ENCODE results near the gene OR56A5.
"Not testable (repeated sequence)": the region's sequence is repeated elsewhere in the genome, so short reads cannot be mapped to it uniquely, and the experiment has no call there.

Gene OR56A5, protein sequence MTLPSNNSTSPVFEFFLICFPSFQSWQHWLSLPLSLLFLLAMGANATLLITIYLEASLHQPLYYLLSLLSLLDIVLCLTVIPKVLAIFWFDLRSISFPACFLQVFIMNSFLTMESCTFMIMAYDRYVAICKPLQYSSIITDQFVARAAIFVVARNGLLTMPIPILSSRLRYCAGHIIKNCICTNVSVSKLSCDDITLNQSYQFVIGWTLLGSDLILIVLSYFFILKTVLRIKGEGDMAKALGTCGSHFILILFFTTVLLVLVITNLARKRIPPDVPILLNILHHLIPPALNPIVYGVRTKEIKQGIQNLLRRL

DNA sequence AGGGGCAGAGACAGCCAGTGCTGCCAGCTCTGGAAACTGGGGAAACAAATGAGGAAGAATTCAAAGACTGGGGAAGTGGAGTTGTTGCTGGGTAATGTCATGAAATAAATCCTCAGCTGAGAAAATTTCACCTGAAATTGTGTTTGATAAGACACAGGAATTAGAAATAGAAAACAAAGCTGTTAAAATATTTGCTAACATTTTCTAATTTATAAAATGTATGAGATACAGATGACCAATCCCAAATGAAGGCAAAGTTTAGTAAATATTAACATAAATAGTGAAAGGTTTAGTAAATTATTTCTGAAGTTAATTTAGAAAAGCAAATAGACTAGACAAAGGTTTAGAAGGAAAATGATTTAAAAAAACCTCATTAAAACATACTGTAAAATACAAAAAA is at the start of gene OR56A5:
OR56A5 (minus strand) TSS at position 101 of the 400 bp plus-strand sequence; CDS start at position 101, 0 bp downstream.
- no peak for DNase-seq (ENCODE audit: low read depth in 1 of 2, low spot score in 1 of 2)

- DNase-seq (ENCODE audit: low read depth in 1 of 2, low spot score in 1 of 2): no peak
These were observed 44.7 kb upstream of the OR56A5 start for GRCh38 chr11:6013042-6013441.

DNA sequence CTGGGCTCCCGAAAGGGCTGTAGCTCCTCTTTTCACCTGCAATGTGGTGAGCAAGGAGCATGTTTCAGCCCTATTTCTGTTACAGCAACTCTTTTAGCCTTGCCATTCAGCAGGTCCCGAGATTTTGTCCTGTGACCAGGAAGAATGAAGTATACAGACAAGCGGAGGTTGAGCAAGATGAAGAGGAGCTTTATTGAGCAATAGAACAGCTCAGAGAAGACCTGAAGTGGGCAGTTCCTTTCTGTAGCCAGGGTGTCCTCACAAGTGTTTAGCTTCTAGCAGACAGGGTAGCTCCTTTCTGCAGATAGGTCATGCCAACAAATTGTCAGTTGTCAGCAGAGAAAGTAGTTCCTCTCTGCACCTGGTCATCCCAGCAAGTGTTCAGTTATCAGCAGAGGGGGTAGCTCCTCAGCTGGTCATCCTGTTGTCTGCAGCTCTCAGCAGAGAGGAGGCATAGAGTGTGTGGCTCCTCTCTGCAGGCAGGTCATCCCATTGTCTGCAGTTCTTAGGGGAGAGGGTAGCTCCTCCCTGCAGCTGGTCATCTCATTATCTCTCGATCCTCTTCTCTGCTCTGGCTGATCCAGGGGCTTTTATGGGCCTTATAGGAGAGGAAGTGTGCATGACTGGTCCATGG is 43.9 kb upstream of the OR56A5 start:
- no peak for DNase-seq (ENCODE audit: low read depth in 1 of 2, low spot score in 1 of 2)

GRCh38 chr11:6006846-6007245 is 38.6 kb upstream of the OR56A5 start, which contains the start of gene OR56A4:
Gene OR56A4, minus strand, starts transcription at chr11:6006946. Its CDS starts 3,954 bp downstream, at chr11:6002992.
- no peak for DNase-seq (ENCODE audit: low read depth in 1 of 2, low spot score in 1 of 2)

DNA sequence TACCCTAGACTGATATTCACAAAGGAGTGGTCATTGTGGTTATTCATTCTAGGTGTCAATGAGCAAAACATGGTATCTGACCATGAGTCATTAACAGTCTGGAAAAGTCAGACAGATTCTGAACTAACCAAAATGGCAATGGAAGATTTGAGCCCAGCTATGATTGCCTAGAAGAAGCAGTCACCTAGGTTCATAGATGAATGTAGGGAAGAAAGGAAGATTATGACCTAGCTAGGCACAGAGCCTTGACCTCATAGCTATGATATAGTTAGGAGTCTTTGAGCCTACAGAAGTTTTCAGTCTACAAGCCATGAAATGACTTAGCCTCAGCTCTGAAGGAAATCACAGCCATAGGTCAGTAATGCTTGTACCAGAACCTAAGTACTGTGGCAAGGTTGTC is 38.1 kb upstream of the OR56A5 start:
- no peak for DNase-seq (ENCODE audit: low read depth in 1 of 2, low spot score in 1 of 2)

- DNase-seq (ENCODE audit: low read depth in 1 of 2, low spot score in 1 of 2): no peak
These were observed 34.0 kb upstream of the OR56A5 start for GRCh38 chr11:6002202-6002699.

DNA sequence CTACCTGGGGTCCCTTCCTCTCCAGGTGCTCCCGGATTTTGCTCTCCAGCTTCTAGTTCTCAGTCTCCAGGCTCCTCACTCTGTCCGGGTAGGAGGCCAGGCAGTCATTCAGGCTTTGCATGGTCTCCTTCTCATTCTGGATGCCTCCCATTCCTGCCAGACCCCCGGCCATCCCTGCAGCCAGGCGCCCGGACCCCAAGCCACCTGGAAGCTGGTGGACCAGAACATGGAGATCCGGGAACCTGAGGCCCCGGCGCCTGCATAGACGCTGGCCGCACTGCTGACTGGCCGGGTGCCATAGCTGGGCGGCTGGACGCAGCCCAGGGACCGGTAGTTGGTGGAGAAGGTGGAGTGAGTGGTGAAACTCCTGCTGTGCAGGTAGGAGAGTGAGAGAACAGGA is 26.5 kb upstream of the OR56A5 start:
- DNase-seq (ENCODE audit: low read depth in 1 of 2, low spot score in 1 of 2): no peak

DNA sequence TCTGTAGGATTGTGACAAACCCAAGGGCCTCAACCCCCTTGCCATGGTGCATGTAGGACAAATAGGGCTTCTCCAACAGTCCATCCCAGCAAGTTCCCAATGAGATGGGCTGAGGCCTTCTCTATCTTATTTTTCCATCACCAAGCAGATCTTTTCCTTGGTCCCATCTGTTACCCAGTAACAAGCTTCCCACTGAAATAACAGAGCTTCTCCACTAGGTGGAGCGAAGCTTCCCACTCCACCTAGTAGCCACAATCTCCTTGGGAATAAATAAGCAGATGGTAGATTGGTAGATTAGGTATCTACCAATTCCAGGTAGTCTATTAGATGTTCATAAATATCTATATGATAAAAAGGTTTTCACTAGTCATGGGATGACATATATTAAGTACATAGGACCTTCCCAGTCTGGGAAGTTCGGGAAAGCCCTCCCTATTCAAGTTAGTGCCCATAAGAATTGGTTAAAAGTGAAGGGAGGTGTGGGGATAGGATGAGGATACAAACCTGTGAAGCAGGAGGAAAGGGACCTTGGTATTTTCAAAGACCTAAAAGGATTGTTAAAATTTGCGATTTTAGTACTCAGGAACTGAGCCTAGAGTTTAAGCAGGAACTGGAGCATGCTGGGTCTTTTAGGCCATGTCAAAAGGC is 24.4 kb upstream of the OR56A5 start:
- DNase-seq (ENCODE audit: low read depth in 1 of 2, low spot score in 1 of 2): no peak

GRCh38 chr11:5992150-5992549 is 23.9 kb upstream of the OR56A5 start:
- no peak for DNase-seq (ENCODE audit: low read depth in 1 of 2, low spot score in 1 of 2)

- DNase-seq (ENCODE audit: low read depth in 1 of 2, low spot score in 1 of 2): no peak
These were observed 20.9 kb upstream of the OR56A5 start for GRCh38 chr11:5989203-5989602.

- DNase-seq (ENCODE audit: low read depth in 1 of 2, low spot score in 1 of 2): no peak
These were observed 18.6 kb upstream of the OR56A5 start, which contains the start of gene OR52L1 for GRCh38 chr11:5986885-5987284. Gene OR52L1, minus strand, starts transcription at chr11:5986985. Its CDS starts 55 bp downstream, at chr11:5986930.

DNA sequence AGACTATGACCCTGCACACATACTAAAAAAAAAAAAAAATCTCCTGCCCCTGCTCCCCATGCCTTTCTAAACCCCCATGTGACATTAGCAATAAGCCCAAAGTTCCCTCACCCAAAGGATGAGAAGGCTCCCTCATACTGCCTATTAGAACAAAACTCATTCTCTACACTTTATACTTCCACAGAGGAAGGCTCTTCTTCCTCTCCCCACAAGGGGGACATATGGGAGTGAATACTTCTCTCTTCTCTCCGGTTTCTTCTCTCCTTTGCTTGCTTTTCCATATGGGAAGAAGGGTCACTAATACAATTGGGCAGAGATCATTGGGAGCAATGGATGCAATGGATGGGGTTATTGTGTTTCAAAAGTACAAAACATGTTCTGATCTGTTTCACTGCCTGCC is 15.1 kb upstream of the OR56A5 start:
- no peak for DNase-seq (ENCODE audit: low read depth in 1 of 2, low spot score in 1 of 2)

GRCh38 chr11:5973530-5973929 is 5.2 kb upstream of the OR56A5 start:
- DNase-seq (ENCODE audit: low read depth in 1 of 2, low spot score in 1 of 2): no peak

- no peak for DNase-seq (ENCODE audit: low read depth in 1 of 2, low spot score in 1 of 2)
These were observed 586 bp downstream of the OR56A5 start for GRCh38 chr11:5967708-5968107.

DNA sequence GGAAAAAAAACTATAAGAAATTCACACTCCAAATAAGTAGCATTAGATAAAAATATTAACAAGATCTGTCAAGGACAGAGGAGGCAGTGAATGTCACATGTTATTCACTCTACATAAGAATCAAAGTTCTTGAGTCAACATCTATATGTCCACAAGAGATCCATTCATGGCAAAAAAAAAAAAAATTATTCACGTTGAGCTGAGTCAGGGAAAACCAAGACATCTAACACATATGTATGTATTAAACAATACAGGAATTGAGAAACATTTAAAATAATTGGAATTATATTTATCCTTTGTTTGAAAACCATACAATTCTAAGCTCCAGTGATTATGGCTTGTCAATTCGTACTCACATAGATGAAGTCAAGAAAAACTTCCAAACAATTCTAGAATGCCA is 1.3 kb downstream of the OR56A5 start:
- DNase-seq (ENCODE audit: low read depth in 1 of 2, low spot score in 1 of 2): no peak

GRCh38 chr11:5960704-5961320 is 7.5 kb downstream of the OR56A5 start:
- DNase-seq (ENCODE audit: low read depth in 1 of 2, low spot score in 1 of 2): not testable (repeated sequence)

- no peak for DNase-seq (ENCODE audit: low read depth in 1 of 2, low spot score in 1 of 2)
These were observed 12.7 kb downstream of the OR56A5 start for GRCh38 chr11:5955586-5955985.

GRCh38 chr11:5941951-5942350 is 26.3 kb downstream of the OR56A5 start, which contains the start of gene OR56A3:
Gene OR56A3, plus strand, starts transcription at chr11:5942251. Its CDS starts 5,096 bp downstream, at chr11:5947347.
- DNase-seq (ENCODE audit: low read depth in 1 of 2, low spot score in 1 of 2): no peak

DNA sequence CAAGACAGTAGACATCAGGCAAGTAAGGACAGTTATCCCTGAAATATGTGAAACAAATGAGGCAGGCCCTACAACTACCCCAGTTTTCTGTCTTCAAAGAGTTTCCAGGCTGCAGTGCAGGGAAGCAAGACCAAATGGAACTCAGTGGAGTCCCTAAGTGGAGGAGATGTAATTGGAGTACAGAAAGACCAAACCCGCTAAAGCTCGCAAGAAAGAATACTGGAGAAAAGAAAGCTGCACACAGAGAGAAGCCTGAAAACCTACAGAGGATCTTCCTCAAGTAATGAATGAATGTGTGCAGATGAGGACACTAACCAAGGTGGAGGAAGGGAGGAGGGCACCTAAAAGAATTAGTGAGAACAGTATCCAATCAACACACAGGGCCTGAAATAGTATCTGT is 27.5 kb downstream of the OR56A5 start:
- no peak for DNase-seq (ENCODE audit: low read depth in 1 of 2, low spot score in 1 of 2)

DNA sequence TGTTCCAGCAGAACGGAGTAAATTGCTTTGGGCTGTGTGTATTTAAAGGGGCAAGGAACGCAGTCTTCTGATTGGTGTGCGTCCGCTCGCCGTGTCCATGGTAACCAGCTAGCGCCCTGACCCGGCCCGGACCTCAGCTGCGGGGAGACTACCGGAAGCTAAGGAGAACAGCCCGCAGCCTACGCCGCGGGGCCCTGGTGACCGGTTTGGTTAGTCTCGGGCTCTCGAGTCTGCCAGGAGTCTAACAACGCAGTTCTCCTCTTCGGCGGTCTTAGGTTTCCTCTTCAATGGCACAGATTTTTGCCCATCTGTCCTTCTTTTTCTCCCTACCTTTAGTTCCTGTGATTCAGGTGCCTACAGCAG is 29.7 kb downstream of the OR56A5 start:
- no peak for DNase-seq (ENCODE audit: low read depth in 1 of 2, low spot score in 1 of 2)

- DNase-seq (ENCODE audit: low read depth in 1 of 2, low spot score in 1 of 2): no peak
These were observed 30.3 kb downstream of the OR56A5 start for GRCh38 chr11:5937868-5938602.

Measured in stimulated activated CD4-positive, alpha-beta T cell treated with anti-CD3 and anti-CD28 coated beads, Interleukin-15, amount 100 ng/mL, for 1 hour (primary cell).